Bronchial epithelial cell (primary cell): ENCODE results near the gene SLCO3A1. TPM values are rescaled to one million over a fixed set of nuclear protein-coding genes. Genes with fewer than 3 reads are reported as not detected.
A peak's percentile ranks its signal among the peaks of the same experiment; 100 is the strongest.

Experiments
- DNase-seq: peaks from one replicate; pipeline ENCODE4 v3.0.0-alpha.2; 2010; ENCODE audit warnings: low read depth
- FAIRE-seq: peaks from 2 replicates; lab custom pipeline; 2011; peaks lifted over from hg19 to GRCh38; lab: Jason Lieb, UNC
- H3K27me3 ChIP-seq: 2 replicates; pipeline ENCODE4 v1.5.1; 2011; ENCODE audit warnings: low read length; ENCODE audit not compliant: control insufficient read depth, insufficient read depth
- H3K36me3 ChIP-seq: 2 replicates; pipeline ENCODE4 v1.5.1; 2011; ENCODE audit warnings: low read length; ENCODE audit not compliant: control insufficient read depth, insufficient read depth
- H3K4me3 ChIP-seq: 2 replicates; pipeline ENCODE4 v1.5.1; 2011; ENCODE audit warnings: mild to moderate bottlenecking, low read depth, low read length, control low read depth
- CTCF ChIP-seq: IDR thresholded peaks from 2 replicates; pipeline ENCODE4 v1.5.1; 2011; ENCODE audit warnings: mild to moderate bottlenecking, moderate library complexity, low read length, control low read depth, inconsistent platforms; ENCODE audit not compliant: insufficient read depth, severe bottlenecking
- total RNA-seq: library from RNA; depleted of rRNA; stranded (reverse); fragments of >200 nt; gene quantifications from 2 replicates; pipeline ENCODE4 v1.2.1, GENCODE V29; 2014

Gene SLCO3A1
- total RNA-seq, 1 donor from 2014 or later: 4.5 TPM

GRCh38 chr15:92097474-92098178 is 244.1 kb downstream of the SLCO3A1 start:
- DNase-seq (peak; percentile 51), FAIRE-seq (no peak)
- no peak overlapping the region for H3K4me3 ChIP-seq
- no peaks in the 10 kb centered on the region for H3K36me3 ChIP-seq
- peak; percentile 68 for TF ChIP-seq CTCF
- no peaks in the 10 kb centered on the region for H3K27me3 ChIP-seq

- DNase-seq (no peak), FAIRE-seq (peak; percentile 13)
- no peak for TF ChIP-seq CTCF
Measured at GRCh38 chr15:92098869-92099268, 245.4 kb downstream of the SLCO3A1 start.

GRCh38 chr15:92100301-92100700 is 246.8 kb downstream of the SLCO3A1 start:
- TF ChIP-seq CTCF: no peak
- FAIRE-seq: no peak
- no peaks in the 10 kb centered on the region for H3K27me3 ChIP-seq
- no peaks in the 10 kb centered on the region for H3K36me3 ChIP-seq
- no peak for DNase-seq
- no peak overlapping the region for H3K4me3 ChIP-seq

More at GRCh38 chr15:92098869-92099268, 245.4 kb downstream of the SLCO3A1 start:
- Histone ChIP-seq H3K36me3 (no peaks in the 10 kb centered on the region), H3K27me3 (no peaks in the 10 kb centered on the region), H3K4me3 (no peak overlapping the region)

- no peaks in the 10 kb centered on the region for H3K27me3 ChIP-seq
- no peak for FAIRE-seq
Measured at GRCh38 chr15:92100751-92101150, 247.2 kb downstream of the SLCO3A1 start.

GRCh38 chr15:92101708-92102394 is 248.3 kb downstream of the SLCO3A1 start:
- Histone ChIP-seq H3K36me3 (no peaks in the 10 kb centered on the region), H3K27me3 (no peaks in the 10 kb centered on the region), H3K4me3 (no peak overlapping the region)
- no peak for DNase-seq
- no peak for TF ChIP-seq CTCF
- no peak for FAIRE-seq

More at GRCh38 chr15:92100751-92101150, 247.2 kb downstream of the SLCO3A1 start:
- TF ChIP-seq CTCF: no peak
- Histone ChIP-seq H3K4me3 (no peak overlapping the region), H3K36me3 (no peaks in the 10 kb centered on the region)
- no peak for DNase-seq
